ENCODE results near the gene GNB1.

DNA sequence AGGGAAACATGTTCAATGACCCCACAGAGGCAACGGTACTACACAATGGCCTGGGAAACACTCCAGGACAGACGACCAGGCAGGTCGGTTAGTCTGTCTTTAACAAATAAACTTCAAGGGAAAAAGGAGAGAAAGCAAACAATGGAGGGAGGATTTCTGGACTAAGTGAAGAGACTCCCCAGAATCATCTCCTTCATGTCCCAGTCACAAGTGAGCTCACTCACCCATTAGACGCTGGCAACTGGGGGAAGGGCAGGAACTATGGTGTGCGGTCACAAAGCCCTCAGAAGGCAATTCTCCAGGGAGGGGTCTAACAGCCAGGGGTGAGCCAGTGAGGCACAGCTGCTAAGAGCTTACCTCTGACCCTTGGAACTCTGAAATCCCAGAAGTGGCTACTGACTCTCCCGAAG is 57.0 kb downstream of the GNB1 start:
- TF ChIP-seq PPARA (CRISPR knock-in tag; IDR thresholded peaks at IDR 0.05; ENCODE audit: borderline replicate concordance) (no peak), ARNTL (CRISPR knock-in tag; IDR thresholded peaks at IDR 0.05; ENCODE audit: borderline replicate concordance, low read depth) (no peak), TCF4 (CRISPR knock-in tag; IDR thresholded peaks at IDR 0.05; ENCODE audit: borderline replicate concordance) (no peak)
- TF ChIP-seq, protein P1, sequence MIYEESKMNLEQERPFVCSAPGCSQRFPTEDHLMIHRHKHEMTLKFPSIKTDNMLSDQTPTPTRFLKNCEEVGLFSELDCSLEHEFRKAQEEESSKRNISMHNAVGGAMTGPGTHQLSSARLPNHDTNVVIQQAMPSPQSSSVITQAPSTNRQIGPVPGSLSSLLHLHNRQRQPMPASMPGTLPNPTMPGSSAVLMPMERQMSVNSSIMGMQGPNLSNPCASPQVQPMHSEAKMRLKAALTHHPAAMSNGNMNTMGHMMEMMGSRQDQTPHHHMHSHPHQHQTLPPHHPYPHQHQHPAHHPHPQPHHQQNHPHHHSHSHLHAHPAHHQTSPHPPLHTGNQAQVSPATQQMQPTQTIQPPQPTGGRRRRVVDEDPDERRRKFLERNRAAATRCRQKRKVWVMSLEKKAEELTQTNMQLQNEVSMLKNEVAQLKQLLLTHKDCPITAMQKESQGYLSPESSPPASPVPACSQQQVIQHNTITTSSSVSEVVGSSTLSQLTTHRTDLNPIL (CRISPR knock-in tag; IDR thresholded peaks at IDR 0.05; ENCODE audit: low read depth): no peak

Data from SK-N-SH treated with all-trans-retinoic acid at 6 μM for 48 hours (cell line).